AG10803 (cell line): Measurements from ENCODE around the gene CEP104.

Source experiments
- DNase-seq: peaks from one replicate; pipeline ENCODE4 v3.0.0; 2010; ENCODE audit warnings: low read depth
- H3K4me3 ChIP-seq: 2 replicates; pipeline ENCODE4 v1.5.1; 2011; ENCODE audit warnings: mild to moderate bottlenecking, low read length, control low read depth
- TF ChIP-seq, protein P1 (sequence below): conservative IDR thresholded peaks from 2 replicates; pipeline ENCODE4 v1.5.1; 2011; ENCODE audit warnings: mild to moderate bottlenecking, low read length, control low read depth, inconsistent platforms

CEP104 gene

GRCh38 chr1:3841491-3841890 is 15.5 kb downstream of the CEP104 start:
- TF ChIP-seq, protein P1, sequence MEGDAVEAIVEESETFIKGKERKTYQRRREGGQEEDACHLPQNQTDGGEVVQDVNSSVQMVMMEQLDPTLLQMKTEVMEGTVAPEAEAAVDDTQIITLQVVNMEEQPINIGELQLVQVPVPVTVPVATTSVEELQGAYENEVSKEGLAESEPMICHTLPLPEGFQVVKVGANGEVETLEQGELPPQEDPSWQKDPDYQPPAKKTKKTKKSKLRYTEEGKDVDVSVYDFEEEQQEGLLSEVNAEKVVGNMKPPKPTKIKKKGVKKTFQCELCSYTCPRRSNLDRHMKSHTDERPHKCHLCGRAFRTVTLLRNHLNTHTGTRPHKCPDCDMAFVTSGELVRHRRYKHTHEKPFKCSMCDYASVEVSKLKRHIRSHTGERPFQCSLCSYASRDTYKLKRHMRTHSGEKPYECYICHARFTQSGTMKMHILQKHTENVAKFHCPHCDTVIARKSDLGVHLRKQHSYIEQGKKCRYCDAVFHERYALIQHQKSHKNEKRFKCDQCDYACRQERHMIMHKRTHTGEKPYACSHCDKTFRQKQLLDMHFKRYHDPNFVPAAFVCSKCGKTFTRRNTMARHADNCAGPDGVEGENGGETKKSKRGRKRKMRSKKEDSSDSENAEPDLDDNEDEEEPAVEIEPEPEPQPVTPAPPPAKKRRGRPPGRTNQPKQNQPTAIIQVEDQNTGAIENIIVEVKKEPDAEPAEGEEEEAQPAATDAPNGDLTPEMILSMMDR: no peak
- DNase-seq: no peak
- no peak overlapping the region for H3K4me3 ChIP-seq

DNA sequence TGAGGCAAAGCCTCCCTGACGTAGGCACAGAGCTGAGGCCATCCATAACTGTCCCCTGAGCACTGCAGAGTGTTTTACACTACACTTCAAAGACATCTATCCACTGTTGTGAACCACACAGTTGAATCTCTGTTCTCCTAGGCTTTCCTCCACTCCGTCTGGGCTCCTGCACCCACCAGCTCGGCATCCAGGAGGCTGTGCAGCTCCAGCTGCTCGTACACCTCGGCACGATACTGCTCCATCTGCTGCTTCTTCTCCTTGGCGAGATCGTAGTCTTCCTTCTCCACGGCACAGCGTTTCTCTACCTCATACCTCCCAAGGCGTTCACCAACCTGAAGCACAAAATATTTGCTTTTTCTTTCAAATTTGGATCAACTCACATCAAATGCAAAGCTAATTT is 18.2 kb downstream of the CEP104 start:
- TF ChIP-seq, protein P1: no peak
- no peak for DNase-seq
- no peak overlapping the region for H3K4me3 ChIP-seq

GRCh38 chr1:3837685-3838084 is 19.3 kb downstream of the CEP104 start:
- TF ChIP-seq, protein P1: no peak
- DNase-seq: no peak
- no peak overlapping the region for H3K4me3 ChIP-seq

DNA sequence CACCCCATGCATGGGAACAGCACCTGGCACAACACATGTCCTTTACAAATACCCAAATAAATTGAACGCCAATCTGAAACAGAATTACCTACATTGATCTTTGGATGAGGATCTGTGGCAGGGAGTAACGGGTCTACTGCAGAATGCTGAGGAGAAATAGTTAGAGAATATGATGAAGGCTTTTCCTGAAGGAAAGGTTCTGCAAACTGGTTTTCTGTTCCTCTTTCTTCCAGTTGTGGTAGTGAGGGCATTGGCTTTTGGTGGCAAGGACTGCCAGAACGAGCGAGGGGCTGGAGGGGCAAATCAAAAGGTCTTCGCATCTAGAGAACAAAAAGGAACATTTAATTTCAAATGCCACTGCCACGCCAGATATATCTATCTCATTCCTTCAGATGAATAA is 19.8 kb downstream of the CEP104 start:
- TF ChIP-seq, protein P1: no peak
- DNase-seq: no peak
- H3K4me3 ChIP-seq: no peak overlapping the region

DNA sequence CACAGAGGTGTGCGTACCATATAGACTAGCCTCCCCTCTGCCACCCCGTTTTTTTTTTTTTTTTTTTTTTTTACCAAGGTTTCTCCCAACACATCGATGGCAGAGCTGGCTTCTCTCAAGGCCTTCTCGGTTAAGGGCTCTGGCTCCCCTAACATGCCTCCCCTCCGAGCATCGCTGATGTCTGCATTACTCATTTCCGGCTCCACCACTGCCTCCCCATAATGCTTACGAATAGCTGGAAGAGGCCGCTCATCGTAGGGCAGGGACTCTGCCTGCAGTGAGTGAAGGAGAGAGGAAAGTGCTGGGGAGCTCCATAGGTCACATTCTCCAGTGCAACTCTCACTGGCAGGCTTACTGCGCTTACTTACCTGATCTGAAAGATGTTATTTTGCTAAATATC is 20.6 kb downstream of the CEP104 start:
- TF ChIP-seq, protein P1: no peak
- no peak for DNase-seq
- H3K4me3 ChIP-seq: no peak overlapping the region

- DNase-seq: no peak
- TF ChIP-seq, protein P1: no peak
- H3K4me3 ChIP-seq: no peak overlapping the region
Observed at GRCh38 chr1:3834701-3835100, 22.3 kb downstream of the CEP104 start.

- peak; percentile 70 for DNase-seq
- no peak overlapping the region for H3K4me3 ChIP-seq
- TF ChIP-seq, protein P1: no peak
Observed at GRCh38 chr1:3831689-3832088, 25.3 kb downstream of the CEP104 start.
